GM23338 (cell line): ENCODE data around the gene PDGFC.

ENCODE experiments used
- CREB1 ChIP-seq: fragments of 250-450 bp; sonication (Bioruptor Pico); IDR thresholded peaks from 2 replicates; pipeline ENCODE4 v1.5.0; 2020; ENCODE audit warnings: low read depth, mild to moderate bottlenecking, moderate library complexity
- CTCF ChIP-seq, 2 experiments: fragments of 200-600 bp in 1 of 2; sonication (generic) in 1 of 2; conservative IDR thresholded peaks; 2 replicates each; pipeline versions ENCODE4 v1.5.1 to v1.6.1; 2016 to 2017; ENCODE audit warnings: antibody characterized with exemption in 2 of 2, low read depth in 2 of 2, mild to moderate bottlenecking in 2 of 2, moderate library complexity in 1 of 2
- EZH2 ChIP-seq: fragments of 200-600 bp; sonication (generic); IDR thresholded peaks from one replicate; pipeline ENCODE4 v1.8.0; 2017; ENCODE audit warnings: antibody characterized with exemption, mild to moderate bottlenecking, low read depth; ENCODE audit not compliant: unreplicated experiment
- EZH2phosphoT487 ChIP-seq: fragments of 200-600 bp; sonication (generic); IDR thresholded peaks from one replicate; pipeline ENCODE4 v1.8.1; 2018; ENCODE audit warnings: antibody characterized with exemption; ENCODE audit not compliant: unreplicated experiment
- JUNB ChIP-seq: IDR thresholded peaks from one replicate; pipeline ENCODE4 v1.6.1; 2016; ENCODE audit warnings: antibody characterized with exemption; ENCODE audit not compliant: unreplicated experiment
- POLR2AphosphoS5 ChIP-seq: IDR thresholded peaks from 2 replicates; pipeline ENCODE4 v1.6.1; 2016; ENCODE audit warnings: antibody characterized with exemption, low read depth
- REST ChIP-seq: IDR thresholded peaks from one replicate; pipeline ENCODE4 v1.6.1; 2018; ENCODE audit warnings: antibody characterized with exemption; ENCODE audit not compliant: unreplicated experiment
- ZNF114 ChIP-seq: fragments of 250-450 bp; sonication (Bioruptor Pico); IDR thresholded peaks from 2 replicates; pipeline ENCODE4 v1.5.0; 2020; ENCODE audit warnings: mild to moderate bottlenecking, moderate library complexity

GRCh38 chr4:156894234-156894633 is 77.4 kb downstream of the PDGFC start:
- TF ChIP-seq EZH2phosphoT487 (no peak), CTCF (conservative IDR thresholded peaks at IDR 0.05; ENCODE audit: low read depth in 2 of 2) (no peak), EZH2 (no peak), POLR2AphosphoS5 (no peak), JUNB (no peak), CREB1 (no peak), REST (no peak), ZNF114 (CRISPR knock-in tag) (no peak)
